Right atrium auricular region (tissue), 2 donors: ENCODE measurements around the gene ADAMTS4. TPM values are rescaled to one million over a fixed set of nuclear protein-coding genes. Genes with fewer than 3 reads are reported as not detected.
A peak's percentile ranks its signal among the peaks of the same experiment; 100 is the strongest.

Experiments
- DNase-seq: peaks from one replicate; pipeline ENCODE4 v3.0.0-alpha.2; 2019; ENCODE audit warnings: low spot score
- H3K27ac ChIP-seq, 2 donors: fragments of 200-600 bp; sonication (generic); 1 replicate in 1 of 2; 2 replicates in 1 of 2; pipeline ENCODE4 v1.5.1; 2016 to 2019
- H3K27me3 ChIP-seq, 2 donors: fragments of 200-600 bp; sonication (generic); one replicate each; pipeline versions ENCODE4 v1.5.1 to v1.6.0; 2017 to 2019
- H3K36me3 ChIP-seq: fragments of 200-600 bp; sonication (generic); one replicate; pipeline ENCODE4 v1.5.1; 2016
- H3K4me1 ChIP-seq, 2 donors: fragments of 200-600 bp; sonication (generic); one replicate each; pipeline versions ENCODE4 v1.5.1 to v1.6.0; 2017 to 2019
- H3K4me3 ChIP-seq, 2 donors: fragments of 200-600 bp; sonication (generic); 1 replicate in 1 of 2; 2 replicates in 1 of 2; pipeline ENCODE4 v1.5.1; 2017 to 2019; ENCODE audit warnings: mild to moderate bottlenecking in 1 of 2, moderate library complexity in 1 of 2
- H3K9me3 ChIP-seq, 2 donors: fragments of 200-600 bp; sonication (generic); one replicate each; pipeline ENCODE4 v1.5.1; 2019
- CTCF ChIP-seq, 2 donors: fragments of 200-600 bp; sonication (generic); IDR thresholded peaks; one replicate each; pipeline ENCODE4 v1.5.1; 2019; ENCODE audit warnings: antibody characterized with exemption in 2 of 2
- total RNA-seq, 2 donors: library from RNA; depleted of rRNA; stranded (reverse); fragments of >200 nt; gene quantifications; one replicate each; pipeline ENCODE4 v1.1.0, GENCODE V29; 2016

The ADAMTS4 gene
- 10 to 100 TPM; 12.6 to 19.5 TPM for total RNA-seq

GRCh38 chr1:161198897-161199431 lies at the start of gene ADAMTS4:
ADAMTS4 (minus strand) TSS chr1:161199054; CDS start chr1:161198627, 427 bp downstream.
- no peaks in the 10 kb centered on the region for H3K9me3 ChIP-seq
- DNase-seq, result peak; percentile 93
- H3K4me1 ChIP-seq, result peaks cover 0 to 79% of the 10 kb centered on the region in 2 donors
- peak within 1 kb of the TSS; percentile 93 to 99 for H3K27ac ChIP-seq
- H3K27me3 ChIP-seq, result no peaks in the 10 kb centered on the region
- no peak for TF ChIP-seq CTCF (IDR thresholded peaks at IDR 0.05)
- H3K36me3 ChIP-seq, result peaks cover 23% of the 10 kb centered on the region
- peak within 1 kb of the TSS; percentile 48 to 55 for H3K4me3 ChIP-seq

- H3K27me3 ChIP-seq, result no peaks in the 10 kb centered on the region
- no peak for TF ChIP-seq CTCF (IDR thresholded peaks at IDR 0.05)
- H3K36me3 ChIP-seq, result no peaks in the 10 kb centered on the region
- no peak overlapping the region for H3K27ac ChIP-seq
- H3K9me3 ChIP-seq, result no peaks in the 10 kb centered on the region
- no peak for DNase-seq
- no peaks in the 10 kb centered on the region for H3K4me1 ChIP-seq
- H3K4me3 ChIP-seq, result no peak overlapping the region
Observed at GRCh38 chr1:161244888-161245287, 46.0 kb upstream of the ADAMTS4 start.

GRCh38 chr1:161242313-161242712 lies 43.5 kb upstream of the ADAMTS4 start:
- no peaks in the 10 kb centered on the region for H3K4me1 ChIP-seq
- H3K27me3 ChIP-seq, result no peaks in the 10 kb centered on the region
- no peaks in the 10 kb centered on the region for H3K9me3 ChIP-seq
- H3K36me3 ChIP-seq, result no peaks in the 10 kb centered on the region
- no peak overlapping the region for H3K27ac ChIP-seq
- no peak for DNase-seq
- no peak overlapping the region for H3K4me3 ChIP-seq
- TF ChIP-seq CTCF (IDR thresholded peaks at IDR 0.05), result no peak

- no peak overlapping the region for H3K27ac ChIP-seq
- no peak for DNase-seq
- H3K27me3 ChIP-seq, result no peaks in the 10 kb centered on the region
- no peaks in the 10 kb centered on the region for H3K36me3 ChIP-seq
- H3K4me1 ChIP-seq, result no peaks in the 10 kb centered on the region
- no peak overlapping the region for H3K4me3 ChIP-seq
- no peaks in the 10 kb centered on the region for H3K9me3 ChIP-seq
- TF ChIP-seq CTCF (IDR thresholded peaks at IDR 0.05), result no peak
Observed at GRCh38 chr1:161241682-161242081, 42.8 kb upstream of the ADAMTS4 start.

- Histone ChIP-seq H3K27me3 (no peaks in the 10 kb centered on the region), H3K36me3 (no peaks in the 10 kb centered on the region), H3K9me3 (no peaks in the 10 kb centered on the region), H3K27ac (no peak within 1 kb of the TSS), H3K4me3 (no peak within 1 kb of the TSS), H3K4me1 (no peaks in the 10 kb centered on the region)
- no peak for TF ChIP-seq CTCF (IDR thresholded peaks at IDR 0.05)
- no peak for DNase-seq
Observed at GRCh38 chr1:161238039-161238473, 39.2 kb upstream of the ADAMTS4 start, which contains the start of gene NR1I3. NR1I3 (minus strand) TSS chr1:161238203; CDS start chr1:161236565, 1,638 bp downstream.
